Measurements from ENCODE around the gene IL20RB. TPM values are rescaled to one million over a fixed set of nuclear protein-coding genes. Genes with fewer than 3 reads are reported as not detected.
"Not testable (repeated sequence)": the region's sequence is repeated elsewhere in the genome, so short reads cannot be mapped to it uniquely, and the experiment has no call there.

The IL20RB gene
- total RNA-seq, 1 donor, result 1.8 TPM

GRCh38 chr3:136982033-136982432, 24.2 kb downstream of the IL20RB start:
- Histone ChIP-seq H3K9me3 (ENCODE audit: low read depth, low read length) (no peaks in the 10 kb centered on the region), H3K27me3 (ENCODE audit: insufficient read depth, low read length) (no peaks in the 10 kb centered on the region), H3K4me3 (ENCODE audit: insufficient read depth, low read length) (no peak overlapping the region), H3K4me2 (ENCODE audit: insufficient read depth, low read length) (no peak overlapping the region), H4K20me1 (ENCODE audit: insufficient read depth, low read length) (no peaks in the 10 kb centered on the region), H2AFZ (ENCODE audit: low read length) (no peak overlapping the region), H3K4me1 (ENCODE audit: insufficient read depth, low read length) (peaks cover 4% of the 10 kb centered on the region), H3K79me2 (ENCODE audit: insufficient read depth, low read length) (no peaks in the 10 kb centered on the region), H3K27ac (ENCODE audit: low read depth, low read length) (no peak overlapping the region), H3K36me3 (ENCODE audit: insufficient read depth, low read length) (no peaks in the 10 kb centered on the region)
- TF ChIP-seq, protein P1, sequence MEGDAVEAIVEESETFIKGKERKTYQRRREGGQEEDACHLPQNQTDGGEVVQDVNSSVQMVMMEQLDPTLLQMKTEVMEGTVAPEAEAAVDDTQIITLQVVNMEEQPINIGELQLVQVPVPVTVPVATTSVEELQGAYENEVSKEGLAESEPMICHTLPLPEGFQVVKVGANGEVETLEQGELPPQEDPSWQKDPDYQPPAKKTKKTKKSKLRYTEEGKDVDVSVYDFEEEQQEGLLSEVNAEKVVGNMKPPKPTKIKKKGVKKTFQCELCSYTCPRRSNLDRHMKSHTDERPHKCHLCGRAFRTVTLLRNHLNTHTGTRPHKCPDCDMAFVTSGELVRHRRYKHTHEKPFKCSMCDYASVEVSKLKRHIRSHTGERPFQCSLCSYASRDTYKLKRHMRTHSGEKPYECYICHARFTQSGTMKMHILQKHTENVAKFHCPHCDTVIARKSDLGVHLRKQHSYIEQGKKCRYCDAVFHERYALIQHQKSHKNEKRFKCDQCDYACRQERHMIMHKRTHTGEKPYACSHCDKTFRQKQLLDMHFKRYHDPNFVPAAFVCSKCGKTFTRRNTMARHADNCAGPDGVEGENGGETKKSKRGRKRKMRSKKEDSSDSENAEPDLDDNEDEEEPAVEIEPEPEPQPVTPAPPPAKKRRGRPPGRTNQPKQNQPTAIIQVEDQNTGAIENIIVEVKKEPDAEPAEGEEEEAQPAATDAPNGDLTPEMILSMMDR (IDR thresholded peaks at IDR 0.05; ENCODE audit: extremely low read depth, low read depth, low read length), result no peak
- DNase-seq (ENCODE audit: insufficient read length, low spot score, missing footprints), result no peak

DNA sequence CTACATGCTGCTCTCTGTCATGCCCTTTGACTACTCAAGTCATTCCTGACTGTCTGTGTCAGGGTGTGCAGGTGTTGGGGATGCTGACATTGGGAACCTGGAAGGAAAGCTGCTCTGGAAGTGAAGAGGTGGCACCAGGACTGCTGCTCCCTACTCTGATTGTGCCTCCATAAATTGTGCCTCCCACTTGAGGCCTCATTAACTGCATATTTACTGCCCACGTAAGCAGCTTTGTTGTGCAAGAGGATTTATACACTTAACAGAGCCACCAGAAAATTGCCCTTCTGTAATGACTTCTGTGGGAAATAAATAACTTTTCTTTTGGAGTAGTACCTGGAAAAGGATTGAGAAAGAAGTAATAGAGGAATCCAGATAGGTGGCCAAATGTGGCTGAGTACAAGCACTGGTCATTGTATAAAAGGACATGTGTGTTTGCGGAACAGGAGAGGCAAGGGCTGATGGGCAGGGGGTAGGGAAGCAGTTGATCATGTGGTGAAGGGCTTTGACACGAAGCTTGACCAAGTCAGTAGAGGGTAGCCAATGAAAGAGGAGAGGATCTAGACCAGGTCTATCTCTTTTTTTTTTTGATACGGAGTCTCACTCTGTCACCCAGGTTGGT, 24.8 kb downstream of the IL20RB start:
- no peak overlapping the region for H3K4me3 ChIP-seq (ENCODE audit: insufficient read depth, low read length)
- H3K4me1 ChIP-seq (ENCODE audit: insufficient read depth, low read length), result peaks cover 4% of the 10 kb centered on the region
- H3K4me2 ChIP-seq (ENCODE audit: insufficient read depth, low read length), result no peak overlapping the region
- H3K79me2 ChIP-seq (ENCODE audit: insufficient read depth, low read length), result no peaks in the 10 kb centered on the region
- no peaks in the 10 kb centered on the region for H4K20me1 ChIP-seq (ENCODE audit: insufficient read depth, low read length)
- TF ChIP-seq, protein P1 (IDR thresholded peaks at IDR 0.05; ENCODE audit: extremely low read depth, low read depth, low read length), result no peak
- DNase-seq (ENCODE audit: insufficient read length, low spot score, missing footprints), result no peak
- H2AFZ ChIP-seq (ENCODE audit: low read length), result no peak overlapping the region
- H3K9me3 ChIP-seq (ENCODE audit: low read depth, low read length), result no peaks in the 10 kb centered on the region
- no peaks in the 10 kb centered on the region for H3K27me3 ChIP-seq (ENCODE audit: insufficient read depth, low read length)
- no peaks in the 10 kb centered on the region for H3K36me3 ChIP-seq (ENCODE audit: insufficient read depth, low read length)
- no peak overlapping the region for H3K27ac ChIP-seq (ENCODE audit: low read depth, low read length)

GRCh38 chr3:136984837-136985236, 27.1 kb downstream of the IL20RB start:
- no peaks in the 10 kb centered on the region for H3K9me3 ChIP-seq (ENCODE audit: low read depth, low read length)
- DNase-seq (ENCODE audit: insufficient read length, low spot score, missing footprints), result peak; percentile 82
- no peak overlapping the region for H3K27ac ChIP-seq (ENCODE audit: low read depth, low read length)
- no peaks in the 10 kb centered on the region for H3K79me2 ChIP-seq (ENCODE audit: insufficient read depth, low read length)
- no peak overlapping the region for H2AFZ ChIP-seq (ENCODE audit: low read length)
- no peak overlapping the region for H3K4me2 ChIP-seq (ENCODE audit: insufficient read depth, low read length)
- no peaks in the 10 kb centered on the region for H3K36me3 ChIP-seq (ENCODE audit: insufficient read depth, low read length)
- TF ChIP-seq, protein P1 (IDR thresholded peaks at IDR 0.05; ENCODE audit: extremely low read depth, low read depth, low read length), result no peak
- peaks cover 4% of the 10 kb centered on the region for H3K4me1 ChIP-seq (ENCODE audit: insufficient read depth, low read length)
- no peaks in the 10 kb centered on the region for H4K20me1 ChIP-seq (ENCODE audit: insufficient read depth, low read length)
- no peak overlapping the region for H3K4me3 ChIP-seq (ENCODE audit: insufficient read depth, low read length)
- no peaks in the 10 kb centered on the region for H3K27me3 ChIP-seq (ENCODE audit: insufficient read depth, low read length)

DNA sequence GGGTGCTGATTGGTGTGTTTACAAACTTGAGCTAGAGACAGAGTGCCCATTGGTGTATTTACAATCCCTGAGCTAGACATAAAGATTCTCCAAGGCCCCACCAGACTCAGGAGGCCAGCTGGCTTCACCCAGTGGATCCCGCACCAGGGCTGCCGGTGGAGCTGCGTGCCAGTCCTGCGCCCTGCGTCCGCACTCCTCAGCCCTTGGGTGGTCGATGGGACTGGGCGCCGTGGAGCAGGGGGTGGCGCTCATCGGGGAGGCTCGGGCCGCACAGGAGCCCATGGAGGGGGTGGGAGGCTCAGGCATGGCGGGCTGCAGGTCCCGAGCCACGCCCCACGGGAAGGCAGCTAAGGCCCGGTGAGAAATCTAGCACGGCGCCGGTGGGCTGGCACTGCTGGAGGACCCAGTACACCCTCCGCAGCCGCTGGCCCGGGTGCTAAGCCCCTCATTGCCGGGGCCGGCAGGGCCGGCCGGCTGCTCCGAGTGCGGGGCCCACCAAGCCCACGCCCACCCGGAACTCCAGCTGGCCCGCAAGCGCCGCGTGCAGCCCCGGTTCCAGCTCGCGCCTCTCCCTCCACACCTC, 29.7 kb downstream of the IL20RB start:
- H2AFZ ChIP-seq (ENCODE audit: low read length); H3K27me3 ChIP-seq (ENCODE audit: insufficient read depth, low read length); H3K36me3 ChIP-seq (ENCODE audit: insufficient read depth, low read length); H3K9me3 ChIP-seq (ENCODE audit: low read depth, low read length); H3K27ac ChIP-seq (ENCODE audit: low read depth, low read length); H3K4me3 ChIP-seq (ENCODE audit: insufficient read depth, low read length); H4K20me1 ChIP-seq (ENCODE audit: insufficient read depth, low read length); DNase-seq (ENCODE audit: insufficient read length, low spot score, missing footprints); H3K79me2 ChIP-seq (ENCODE audit: insufficient read depth, low read length); H3K4me2 ChIP-seq (ENCODE audit: insufficient read depth, low read length); H3K4me1 ChIP-seq (ENCODE audit: insufficient read depth, low read length): not testable (repeated sequence)
